GM23338 (cell line): ENCODE measurements around the gene FAM78A. TPM values are rescaled to one million over a fixed set of nuclear protein-coding genes. Genes with fewer than 3 reads are reported as not detected.

Source experiments
- CREB1 ChIP-seq: fragments of 250-450 bp; sonication (Bioruptor Pico); IDR thresholded peaks from 2 replicates; pipeline ENCODE4 v1.5.0; 2020; ENCODE audit warnings: low read depth, mild to moderate bottlenecking, moderate library complexity
- ETS1 ChIP-seq: IDR thresholded peaks from 2 replicates; pipeline ENCODE4 v1.6.1; 2016; ENCODE audit warnings: antibody characterized with exemption
- EZH2 ChIP-seq: fragments of 200-600 bp; sonication (generic); IDR thresholded peaks from one replicate; pipeline ENCODE4 v1.8.0; 2017; ENCODE audit warnings: antibody characterized with exemption, mild to moderate bottlenecking, low read depth; ENCODE audit not compliant: unreplicated experiment
- EZH2phosphoT487 ChIP-seq: fragments of 200-600 bp; sonication (generic); IDR thresholded peaks from one replicate; pipeline ENCODE4 v1.8.1; 2018; ENCODE audit warnings: antibody characterized with exemption; ENCODE audit not compliant: unreplicated experiment
- NANOG ChIP-seq: IDR thresholded peaks from 2 replicates; pipeline ENCODE4 v1.6.1; 2016; ENCODE audit warnings: antibody characterized with exemption, borderline replicate concordance
- POLR2AphosphoS5 ChIP-seq: IDR thresholded peaks from 2 replicates; pipeline ENCODE4 v1.6.1; 2016; ENCODE audit warnings: antibody characterized with exemption, low read depth
- ZNF114 ChIP-seq: fragments of 250-450 bp; sonication (Bioruptor Pico); IDR thresholded peaks from 2 replicates; pipeline ENCODE4 v1.5.0; 2020; ENCODE audit warnings: mild to moderate bottlenecking, moderate library complexity
- ZNF331 ChIP-seq: fragments of 250-450 bp; sonication (Bioruptor Pico); IDR thresholded peaks from 2 replicates; pipeline ENCODE4 v1.5.0; 2020; ENCODE audit warnings: low read depth, mild to moderate bottlenecking, moderate library complexity
- ZNF462 ChIP-seq: fragments of 250-450 bp; sonication (Bioruptor Pico); IDR thresholded peaks from 2 replicates; pipeline ENCODE4 v1.5.0; 2020; ENCODE audit warnings: mild to moderate bottlenecking, moderate library complexity
- polyA plus RNA-seq: library from polyadenylated mRNA; unstranded; fragments of >200 nt; fragmentation: Nextera tagmentation; extraction: Ambion mirVana; gene quantifications from 2 replicates; pipeline ENCODE4 v1.2.1, GENCODE V29; 2016
- total RNA-seq: library from RNA; depleted of rRNA; stranded (reverse); fragments of >200 nt; shearing (Covaris generic); gene quantifications from 2 replicates; pipeline ENCODE4 v1.2.3, GENCODE V29; 2014

FAM78A gene
- total and polyA plus RNA-seq, 2 experiments from 2014 or later, result 0.57 to 2.1 TPM

GRCh38 chr9:131284856-131285255, 8.5 kb upstream of the FAM78A start (continued):
- TF ChIP-seq ZNF462 (CRISPR knock-in tag), result no peak
- no peak for TF ChIP-seq EZH2phosphoT487
- TF ChIP-seq POLR2AphosphoS5, result no peak
- TF ChIP-seq NANOG, result no peak
- TF ChIP-seq ZNF114 (CRISPR knock-in tag), result no peak
- TF ChIP-seq CREB1 (CRISPR knock-in tag), result no peak
- TF ChIP-seq ETS1, result no peak
- no peak for TF ChIP-seq ZNF331
- TF ChIP-seq EZH2, result no peak
